GM21576 (cell line): ENCODE results near the gene BANF1.

Experiments
- ATAC-seq: cut with Tn5 transposase; IDR thresholded peaks from one replicate; pipeline ENCODE4 v1.9.1; 2021; ENCODE audit warnings: mild to moderate bottlenecking, moderate library complexity; ENCODE audit not compliant: unreplicated experiment

BANF1 gene

GRCh38 chr11:66037327-66037726, 35.0 kb downstream of the BANF1 start:
- no peak for ATAC-seq

GRCh38 chr11:66039765-66040164, 37.5 kb downstream of the BANF1 start:
- no peak for ATAC-seq

- ATAC-seq = no peak
These were observed 40.1 kb downstream of the BANF1 start for GRCh38 chr11:66042227-66042995.

GRCh38 chr11:66042996-66043906, 40.9 kb downstream of the BANF1 start:
- no peak for ATAC-seq

- ATAC-seq = no peak
These were observed 42.5 kb downstream of the BANF1 start for GRCh38 chr11:66044757-66045156.

- ATAC-seq = no peak
These were observed 42.9 kb downstream of the BANF1 start for GRCh38 chr11:66045177-66045639.

- ATAC-seq = no peak
These were observed 44.6 kb downstream of the BANF1 start for GRCh38 chr11:66046901-66047300.

- no peak for ATAC-seq
These were observed 45.5 kb downstream of the BANF1 start for GRCh38 chr11:66047541-66048365.

GRCh38 chr11:66048547-66049323, 46.4 kb downstream of the BANF1 start, which contains the start of gene GAL3ST3:
Gene GAL3ST3 (minus strand): TSS chr11:66049161. CDS start chr11:66045415, 3,746 bp downstream.
- ATAC-seq = no peak

GRCh38 chr11:66050581-66051231, 48.4 kb downstream of the BANF1 start:
- no peak for ATAC-seq

- ATAC-seq = no peak
These were observed 49.1 kb downstream of the BANF1 start for GRCh38 chr11:66051371-66051765.

- peak; percentile 87 for ATAC-seq
These were observed 49.7 kb downstream of the BANF1 start, which contains the start of gene SF3B2 for GRCh38 chr11:66051766-66052663. Gene SF3B2 (plus strand): TSS chr11:66052364. CDS start chr11:66052385, 21 bp downstream.

- ATAC-seq = no peak
These were observed 50.3 kb downstream of the BANF1 start for GRCh38 chr11:66052664-66052982.
